PC-9 (cell line): ENCODE measurements around the gene RAD50.

ENCODE experiments used
- EZH2 ChIP-seq: fragments of 200-600 bp; sonication (generic); IDR thresholded peaks from 2 replicates; pipeline ENCODE4 v1.8.0; 2017; ENCODE audit warnings: antibody characterized with exemption, low read depth
- TF ChIP-seq, protein P1 (sequence below): fragments of 200-600 bp; sonication (generic); conservative IDR thresholded peaks from 2 replicates; pipeline ENCODE4 v1.6.1; 2017; ENCODE audit warnings: mixed run types, antibody characterized with exemption, mild to moderate bottlenecking, moderate library complexity

DNA sequence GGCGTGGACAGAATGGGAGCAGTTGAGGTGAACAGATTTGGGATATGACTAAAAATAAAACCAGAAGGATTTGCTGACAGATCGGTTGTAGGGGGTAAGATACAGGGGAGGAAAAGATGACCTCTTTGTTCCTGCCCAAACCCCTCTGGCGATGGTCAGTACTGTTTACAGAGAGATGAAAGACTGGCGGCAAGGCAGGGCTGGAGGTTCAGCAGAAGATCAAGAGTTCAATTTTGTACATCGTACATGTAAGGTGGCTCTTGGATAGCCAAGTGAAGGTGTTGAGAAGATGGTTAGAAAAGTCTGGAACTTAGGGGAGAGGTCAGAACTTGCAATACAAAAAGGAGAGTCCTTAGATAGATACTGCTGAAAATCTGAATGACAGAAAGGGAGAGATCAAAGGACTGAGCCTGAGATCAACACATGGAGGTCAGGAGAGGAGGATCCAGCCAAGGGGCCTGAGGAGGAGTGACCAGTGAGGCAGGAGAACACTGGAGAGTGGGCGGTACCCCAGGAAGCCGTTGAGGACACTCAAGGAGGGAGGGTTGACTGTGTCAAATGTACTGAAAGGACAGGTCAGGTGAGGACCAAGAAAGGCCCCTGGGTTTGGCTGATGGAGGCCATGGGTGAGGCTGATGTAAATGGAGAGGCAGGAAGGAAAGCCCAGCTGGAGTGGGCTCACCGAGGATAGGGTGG, 124.2 kb downstream of the RAD50 start:
- TF ChIP-seq, protein P1, sequence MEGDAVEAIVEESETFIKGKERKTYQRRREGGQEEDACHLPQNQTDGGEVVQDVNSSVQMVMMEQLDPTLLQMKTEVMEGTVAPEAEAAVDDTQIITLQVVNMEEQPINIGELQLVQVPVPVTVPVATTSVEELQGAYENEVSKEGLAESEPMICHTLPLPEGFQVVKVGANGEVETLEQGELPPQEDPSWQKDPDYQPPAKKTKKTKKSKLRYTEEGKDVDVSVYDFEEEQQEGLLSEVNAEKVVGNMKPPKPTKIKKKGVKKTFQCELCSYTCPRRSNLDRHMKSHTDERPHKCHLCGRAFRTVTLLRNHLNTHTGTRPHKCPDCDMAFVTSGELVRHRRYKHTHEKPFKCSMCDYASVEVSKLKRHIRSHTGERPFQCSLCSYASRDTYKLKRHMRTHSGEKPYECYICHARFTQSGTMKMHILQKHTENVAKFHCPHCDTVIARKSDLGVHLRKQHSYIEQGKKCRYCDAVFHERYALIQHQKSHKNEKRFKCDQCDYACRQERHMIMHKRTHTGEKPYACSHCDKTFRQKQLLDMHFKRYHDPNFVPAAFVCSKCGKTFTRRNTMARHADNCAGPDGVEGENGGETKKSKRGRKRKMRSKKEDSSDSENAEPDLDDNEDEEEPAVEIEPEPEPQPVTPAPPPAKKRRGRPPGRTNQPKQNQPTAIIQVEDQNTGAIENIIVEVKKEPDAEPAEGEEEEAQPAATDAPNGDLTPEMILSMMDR = no peak
- TF ChIP-seq EZH2 = no peak
